Stimulated activated CD4-positive, alpha-beta T cell treated with anti-CD3 and anti-CD28 coated beads, Interleukin-1b, Interleukin-23, amount 100 ng/mL, for 24 hours (primary cell): ENCODE results near the gene PRR30.
"Not testable (repeated sequence)": the region's sequence is repeated elsewhere in the genome, so short reads cannot be mapped to it uniquely, and the experiment has no call there.

ENCODE experiments used
- DNase-seq, 4 experiments: peaks; one replicate each; pipeline ENCODE4 v3.0.0-alpha.2; 2020; ENCODE audit warnings: low read depth in 4 of 4, low spot score in 1 of 4

Gene PRR30

DNA sequence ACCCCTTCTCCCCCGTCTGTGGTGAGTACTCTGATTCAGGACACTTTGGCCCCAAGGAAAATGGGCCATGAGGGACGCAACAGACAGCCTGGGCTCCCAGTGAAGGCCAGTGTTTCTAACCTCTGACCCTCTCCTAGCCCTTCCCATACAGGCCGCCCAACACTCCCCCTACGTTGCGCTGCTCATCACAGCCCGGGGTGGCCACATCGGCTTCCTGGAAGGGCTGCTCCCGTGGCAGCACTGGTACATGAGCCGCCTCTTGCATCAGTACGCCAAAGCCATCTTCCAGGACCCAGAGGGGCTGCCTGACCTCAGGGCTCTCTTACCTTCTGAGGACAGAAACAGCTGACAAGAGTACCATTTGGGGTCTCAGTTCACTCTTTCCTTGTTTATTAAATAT, 8.8 kb downstream of the PRR30 start:
- DNase-seq, result no peak

DNA sequence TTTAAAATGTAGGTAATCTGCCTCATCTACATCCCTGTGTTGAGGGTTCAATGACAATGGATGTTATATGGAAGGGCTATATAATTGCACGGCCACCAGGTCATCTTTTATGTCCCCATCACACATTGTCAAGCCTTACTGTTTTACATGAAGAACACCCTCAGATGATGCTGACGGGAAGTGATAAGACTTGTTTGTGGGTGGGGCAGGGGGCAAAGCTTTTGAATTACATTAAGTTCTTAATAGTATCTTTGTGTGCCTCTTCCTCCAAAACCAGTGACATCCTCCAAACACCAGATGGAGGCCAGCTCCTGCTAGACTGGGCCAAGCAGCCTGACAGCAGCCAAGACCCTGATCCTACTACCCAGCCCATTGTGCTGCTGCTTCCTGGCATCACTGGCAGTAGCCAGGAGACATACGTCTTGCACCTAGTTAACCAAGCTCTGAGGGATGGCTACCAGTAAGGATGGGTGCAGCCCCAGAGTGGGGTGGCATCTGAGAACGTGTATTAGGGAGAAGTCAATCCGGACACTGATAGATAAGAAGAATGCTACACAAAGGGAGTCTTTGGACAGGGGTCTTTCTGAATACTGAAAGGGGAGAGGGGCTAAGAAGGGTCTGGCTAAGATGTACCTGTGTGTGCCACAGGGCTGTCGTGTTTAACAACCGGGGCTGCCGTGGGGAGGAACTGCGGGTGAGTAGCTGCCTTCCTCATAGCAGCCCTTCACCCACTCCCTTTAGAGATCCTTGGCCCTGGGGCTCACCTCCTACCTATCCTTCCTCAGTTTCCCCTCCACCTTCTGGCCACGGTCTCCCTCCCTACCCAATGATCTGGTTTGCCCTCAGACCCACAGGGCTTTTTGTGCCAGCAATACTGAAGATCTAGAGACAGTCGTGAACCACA, 10.3 kb downstream of the PRR30 start:
- DNase-seq, result no peak

DNA sequence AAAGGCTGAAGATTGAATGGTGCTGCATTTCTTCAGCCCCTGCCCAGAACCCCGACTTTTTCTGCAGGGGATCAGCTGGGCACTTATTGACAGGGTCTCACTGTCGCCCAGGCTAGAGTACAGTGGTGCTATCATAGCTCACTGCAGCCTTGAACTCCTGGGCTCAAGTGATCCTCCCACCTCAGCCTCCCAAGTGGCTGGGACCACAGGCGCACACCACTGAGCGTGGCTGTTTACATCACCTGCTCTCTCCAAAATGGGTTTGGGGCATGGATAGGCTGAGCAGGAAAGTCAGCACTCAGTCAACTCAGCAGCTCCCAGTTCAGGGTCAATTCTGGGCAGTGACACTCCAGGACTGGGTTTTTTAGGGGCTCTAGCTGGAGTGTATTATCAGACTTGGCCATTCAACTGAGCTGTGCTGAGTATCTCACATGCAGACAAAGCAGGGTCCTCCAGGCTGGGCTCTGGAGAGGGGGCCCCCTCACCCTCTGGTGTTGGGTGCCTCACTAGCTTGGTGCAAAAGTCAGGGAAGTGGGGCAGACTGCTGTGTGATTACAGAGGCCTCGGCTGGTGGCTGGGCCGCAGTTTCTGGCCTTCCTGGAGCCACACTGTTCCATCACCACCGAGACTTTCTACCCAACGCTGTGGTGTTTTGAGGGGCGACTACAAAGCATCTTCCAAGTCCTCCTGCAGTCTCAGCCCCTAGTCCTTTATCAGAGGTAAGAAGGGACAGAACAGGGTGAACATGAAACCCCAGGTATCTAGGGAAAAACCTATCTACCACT, 11.1 kb downstream of the PRR30 start:
- no peak for DNase-seq

DNA sequence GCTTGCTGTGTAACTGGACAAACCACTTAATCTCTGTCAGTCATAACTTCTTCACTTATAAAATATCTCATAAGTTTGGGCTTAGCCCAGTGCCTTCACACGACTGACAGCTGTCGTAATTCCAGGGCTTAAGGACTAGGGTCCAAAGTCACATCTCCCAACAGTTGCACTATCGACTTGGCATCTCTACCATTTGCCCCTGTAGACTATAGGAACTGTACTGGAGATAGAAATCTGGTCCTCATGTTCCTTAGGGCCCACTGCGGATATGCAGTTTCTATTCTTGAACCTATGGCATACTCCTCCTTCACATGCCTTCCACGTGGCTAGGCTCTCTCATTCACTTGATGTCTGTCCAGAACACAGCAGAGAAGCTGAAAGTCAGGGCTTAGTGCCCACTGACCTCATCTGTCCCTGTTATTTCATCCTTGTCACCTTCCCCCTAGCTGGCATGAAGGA, 12.9 kb downstream of the PRR30 start:
- DNase-seq, result no peak

- no peak for DNase-seq
Measured at GRCh38 chr2:27125104-27125503, 14.1 kb downstream of the PRR30 start.

GRCh38 chr2:27123302-27124150, 15.7 kb downstream of the PRR30 start, which contains the start of gene ABHD1:
TSS of gene ABHD1 (plus strand) at chr2:27123815. CDS start at chr2:27123949, 134 bp downstream.
- peak in 3 of 4 experiments; percentile 24 to 49 (median 24) for DNase-seq

- DNase-seq, result no peak
Measured at GRCh38 chr2:27122791-27123190, 16.4 kb downstream of the PRR30 start.

- DNase-seq, result no peak
Measured at GRCh38 chr2:27121906-27122305, 17.3 kb downstream of the PRR30 start.

GRCh38 chr2:27119330-27119670, 19.9 kb downstream of the PRR30 start:
- not testable (repeated sequence) for DNase-seq

GRCh38 chr2:27118525-27119329, 20.5 kb downstream of the PRR30 start, which contains the start of gene CGREF1:
TSS of gene CGREF1 (minus strand) at chr2:27119128. CDS start at chr2:27104366, 14,762 bp downstream.
- peak in 1 of 4 experiments; percentile 7 for DNase-seq

DNA sequence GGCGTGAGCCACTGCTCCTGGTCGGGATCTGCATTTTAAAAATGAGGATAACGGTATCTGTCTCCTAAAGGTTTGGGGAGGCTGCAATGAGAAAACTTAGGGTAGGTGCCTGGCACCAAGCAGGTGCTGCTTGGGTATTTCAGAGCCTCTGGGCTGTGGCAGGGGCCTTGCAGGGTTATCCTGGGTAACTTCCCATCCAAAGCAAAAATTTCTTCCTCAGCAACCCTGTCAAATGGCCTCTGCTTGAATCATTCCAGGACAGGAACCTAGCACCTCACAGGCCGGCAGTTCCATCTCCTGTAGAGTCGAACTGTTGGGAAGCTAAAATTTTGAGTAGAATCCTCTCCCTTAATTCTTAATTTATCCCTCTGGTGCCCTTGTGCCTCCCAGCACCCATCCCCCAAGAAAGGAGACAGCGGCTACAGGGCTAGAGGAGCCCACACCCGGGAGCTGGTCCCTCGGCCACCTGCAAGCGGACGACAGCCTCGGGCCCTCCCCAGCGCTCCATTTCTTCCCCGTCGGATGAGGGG, 21.1 kb downstream of the PRR30 start:
- no peak for DNase-seq

GRCh38 chr2:27115519-27115918, 23.7 kb downstream of the PRR30 start:
- DNase-seq, result no peak

DNA sequence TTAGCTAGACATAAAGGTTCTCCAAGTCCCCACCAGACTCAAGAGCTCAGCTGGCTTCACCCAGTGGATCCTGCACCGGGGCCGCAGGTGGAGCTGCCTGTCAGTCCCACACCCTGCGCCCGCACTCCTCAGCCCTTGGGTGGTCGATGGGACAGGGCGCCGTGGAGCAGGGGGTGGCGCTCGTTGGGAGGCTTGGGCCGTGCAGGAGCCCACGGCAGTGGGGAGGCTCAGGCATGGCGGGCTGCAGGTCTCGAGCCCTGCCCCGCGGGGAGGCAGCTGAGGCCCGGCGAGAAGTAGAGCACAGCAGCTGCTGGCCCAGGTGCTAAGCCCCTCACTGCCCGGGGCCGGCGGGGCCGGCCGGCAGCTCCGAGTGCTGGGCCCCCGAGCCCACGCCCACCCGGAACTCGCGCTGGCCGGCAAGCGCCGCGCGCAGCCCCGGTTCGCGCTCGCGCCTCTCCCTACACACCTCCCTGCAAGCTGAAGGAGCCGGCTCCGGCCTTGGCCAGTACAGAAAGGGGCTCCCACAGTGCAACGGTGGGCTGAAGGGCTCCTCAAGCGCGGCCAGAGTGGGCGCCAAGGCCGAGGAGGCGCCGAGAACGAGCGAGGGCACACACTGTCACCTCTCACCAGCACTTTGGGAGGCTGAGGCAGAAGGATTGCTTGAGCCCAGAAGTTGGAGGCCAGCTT, 27.7 kb downstream of the PRR30 start:
- not testable (repeated sequence) for DNase-seq

GRCh38 chr2:27110603-27111352, 28.4 kb downstream of the PRR30 start:
- not testable (repeated sequence) for DNase-seq

- no peak for DNase-seq
Measured at GRCh38 chr2:27109083-27109482, 30.1 kb downstream of the PRR30 start.

DNA sequence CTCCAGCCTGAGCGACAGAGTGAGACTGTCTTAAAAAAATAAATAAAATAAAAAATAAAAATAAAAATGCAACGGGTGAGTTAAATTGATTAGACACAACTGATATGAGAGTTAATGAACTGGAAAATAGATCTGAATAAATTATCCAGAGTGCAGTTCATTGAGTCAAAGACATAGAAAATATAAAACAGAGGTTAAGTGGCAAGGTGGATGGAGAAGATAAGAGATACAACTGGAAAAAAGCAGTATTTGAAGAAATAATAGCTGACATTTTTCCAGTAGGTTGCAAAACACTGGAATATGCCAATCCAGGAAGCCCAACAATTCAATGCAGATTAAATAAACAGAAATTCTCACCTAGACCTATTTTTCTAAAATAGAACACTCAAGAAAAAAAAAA, 31.0 kb downstream of the PRR30 start:
- no peak for DNase-seq

DNA sequence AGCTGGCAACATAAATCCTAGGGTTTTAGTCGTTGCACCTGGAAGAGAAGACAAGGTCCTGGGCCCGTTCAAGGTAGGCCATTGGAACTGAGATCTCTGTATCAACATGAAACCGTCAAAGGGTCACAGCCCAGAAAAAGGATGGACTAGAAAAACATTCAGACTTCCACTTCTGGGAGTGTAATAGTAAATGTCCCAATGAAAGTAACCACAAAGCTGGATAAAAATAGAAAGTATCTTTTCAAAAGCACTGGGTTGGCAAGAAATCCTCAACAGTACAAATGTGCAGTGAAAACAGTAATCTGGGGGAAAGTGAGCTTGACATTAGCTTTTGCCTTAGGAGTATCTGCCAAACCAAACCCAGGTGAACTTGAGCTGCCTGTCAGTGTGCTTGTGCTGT, 33.2 kb downstream of the PRR30 start:
- no peak for DNase-seq

DNA sequence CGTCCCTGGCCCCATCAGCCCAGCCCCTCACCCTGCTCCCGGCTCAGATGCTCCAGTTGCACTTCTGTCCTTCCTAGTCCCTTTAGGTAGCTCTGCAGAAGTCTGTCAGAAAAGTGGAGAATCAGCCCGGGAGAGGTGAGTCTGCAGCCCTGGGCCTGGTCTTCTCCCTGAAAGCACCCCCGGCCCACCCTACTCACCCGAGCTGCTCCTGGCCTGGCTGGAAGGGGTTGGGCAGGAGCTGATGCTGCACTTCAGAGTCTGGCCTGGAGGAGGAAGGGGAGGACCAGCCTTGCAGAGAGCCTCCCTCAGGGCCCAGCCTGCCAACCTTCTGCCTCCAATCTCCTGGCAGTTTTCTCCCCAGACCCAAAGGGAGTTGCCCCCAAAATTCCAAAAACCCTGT, 36.9 kb downstream of the PRR30 start:
- DNase-seq, result no peak

GRCh38 chr2:27100036-27100435, 39.2 kb downstream of the PRR30 start:
- no peak for DNase-seq
